ENCODE data around the gene ZNF217.
"Not testable (repeated sequence)": the region's sequence is repeated elsewhere in the genome, so short reads cannot be mapped to it uniquely, and the experiment has no call there.

The ZNF217 gene

GRCh38 chr20:53598140-53599043 is 4.8 kb upstream of the ZNF217 start:
- no peak for DNase-seq (ENCODE audit: low read depth)

DNA sequence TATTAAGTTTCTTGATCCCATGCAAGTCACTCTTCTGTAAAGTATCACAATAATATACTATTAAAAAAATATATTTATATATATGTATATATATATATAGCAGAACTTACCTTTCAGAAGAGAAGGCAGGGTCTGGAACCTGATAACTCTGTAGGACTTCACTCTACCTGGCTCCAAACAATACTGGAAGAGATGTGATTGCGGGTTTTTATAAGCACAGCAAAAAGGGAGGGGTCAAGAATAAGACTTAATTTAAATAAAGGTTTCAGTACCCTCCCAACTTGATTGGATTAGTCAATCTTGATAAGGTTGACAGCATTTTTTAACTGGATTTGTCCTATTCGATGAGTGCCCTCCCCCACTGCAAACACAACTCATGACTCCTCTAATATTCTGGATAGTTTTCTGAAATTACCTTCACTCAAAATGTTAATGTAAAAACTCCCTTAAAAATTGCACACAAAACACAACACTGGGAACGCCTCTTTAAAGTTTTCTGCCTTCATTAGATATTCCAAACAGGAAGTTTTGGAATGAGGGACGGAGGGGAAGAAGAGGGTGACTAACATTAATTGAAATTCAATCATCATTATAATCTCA is 4.0 kb upstream of the ZNF217 start:
- DNase-seq (ENCODE audit: low read depth), result no peak

DNA sequence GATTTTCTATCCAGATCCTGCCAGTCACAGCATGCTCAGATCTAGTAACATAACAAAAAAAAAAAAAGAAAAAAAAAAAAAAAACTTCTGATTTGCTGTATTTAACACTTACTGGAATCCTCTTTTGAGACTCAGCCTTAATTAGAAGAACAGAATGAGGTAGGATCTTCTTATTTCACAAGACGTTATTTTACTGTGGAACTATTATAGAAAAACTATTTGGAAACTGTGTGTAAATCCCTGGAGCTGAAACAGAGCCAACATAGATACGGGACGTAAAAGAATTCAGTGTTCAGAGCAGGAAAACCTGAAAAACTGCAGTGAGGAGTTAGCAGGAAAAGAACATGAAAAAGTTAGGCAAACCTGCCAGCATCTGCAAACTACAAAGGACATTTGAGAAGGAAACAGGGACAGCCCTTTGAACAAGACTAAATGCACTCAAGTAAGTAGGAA is 3.4 kb upstream of the ZNF217 start:
- no peak for DNase-seq (ENCODE audit: low read depth)

DNA sequence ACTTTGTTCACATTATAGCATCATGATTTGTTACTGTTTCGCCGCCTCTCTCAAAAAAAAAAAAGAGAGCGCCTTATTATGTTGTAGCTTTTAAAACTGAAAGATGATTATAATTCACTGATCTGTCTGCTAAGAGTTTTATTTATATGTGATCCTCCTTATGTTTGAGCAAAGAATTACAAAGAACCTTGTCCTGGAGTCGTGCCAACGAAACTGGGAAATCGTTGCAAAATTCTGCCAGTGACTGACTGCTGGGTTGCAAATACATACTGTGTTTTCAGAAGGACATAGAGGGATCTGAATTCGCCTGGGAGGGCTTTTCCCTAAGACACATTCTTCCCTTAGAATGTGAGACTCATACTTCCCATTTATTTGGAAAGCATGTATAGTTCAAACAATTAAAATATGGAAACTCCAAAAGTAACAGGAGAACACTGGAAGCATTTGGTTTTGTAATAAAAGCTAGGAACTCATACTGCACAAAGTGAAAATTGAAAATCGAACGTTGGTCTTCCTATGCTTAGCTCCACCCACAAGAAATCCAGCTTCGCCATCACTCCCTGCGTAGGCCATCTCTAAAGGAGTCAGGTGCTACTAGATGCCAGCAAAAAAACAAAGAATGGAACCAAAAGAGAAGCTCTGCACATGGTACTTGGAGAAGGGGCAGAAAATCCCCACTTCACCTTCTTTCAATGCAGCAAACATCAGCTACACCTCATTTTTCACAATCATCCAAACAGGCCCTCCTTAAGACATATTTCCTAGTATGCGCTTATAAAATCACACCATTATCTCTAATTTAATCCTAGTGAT is 2.8 kb upstream of the ZNF217 start:
- not testable (repeated sequence) for DNase-seq (ENCODE audit: low read depth)

- DNase-seq (ENCODE audit: low read depth), result not testable (repeated sequence)
These were observed 2.1 kb upstream of the ZNF217 start for GRCh38 chr20:53595742-53596141.

GRCh38 chr20:53595018-53595378 is 1.4 kb upstream of the ZNF217 start:
- DNase-seq (ENCODE audit: low read depth), result no peak

DNA sequence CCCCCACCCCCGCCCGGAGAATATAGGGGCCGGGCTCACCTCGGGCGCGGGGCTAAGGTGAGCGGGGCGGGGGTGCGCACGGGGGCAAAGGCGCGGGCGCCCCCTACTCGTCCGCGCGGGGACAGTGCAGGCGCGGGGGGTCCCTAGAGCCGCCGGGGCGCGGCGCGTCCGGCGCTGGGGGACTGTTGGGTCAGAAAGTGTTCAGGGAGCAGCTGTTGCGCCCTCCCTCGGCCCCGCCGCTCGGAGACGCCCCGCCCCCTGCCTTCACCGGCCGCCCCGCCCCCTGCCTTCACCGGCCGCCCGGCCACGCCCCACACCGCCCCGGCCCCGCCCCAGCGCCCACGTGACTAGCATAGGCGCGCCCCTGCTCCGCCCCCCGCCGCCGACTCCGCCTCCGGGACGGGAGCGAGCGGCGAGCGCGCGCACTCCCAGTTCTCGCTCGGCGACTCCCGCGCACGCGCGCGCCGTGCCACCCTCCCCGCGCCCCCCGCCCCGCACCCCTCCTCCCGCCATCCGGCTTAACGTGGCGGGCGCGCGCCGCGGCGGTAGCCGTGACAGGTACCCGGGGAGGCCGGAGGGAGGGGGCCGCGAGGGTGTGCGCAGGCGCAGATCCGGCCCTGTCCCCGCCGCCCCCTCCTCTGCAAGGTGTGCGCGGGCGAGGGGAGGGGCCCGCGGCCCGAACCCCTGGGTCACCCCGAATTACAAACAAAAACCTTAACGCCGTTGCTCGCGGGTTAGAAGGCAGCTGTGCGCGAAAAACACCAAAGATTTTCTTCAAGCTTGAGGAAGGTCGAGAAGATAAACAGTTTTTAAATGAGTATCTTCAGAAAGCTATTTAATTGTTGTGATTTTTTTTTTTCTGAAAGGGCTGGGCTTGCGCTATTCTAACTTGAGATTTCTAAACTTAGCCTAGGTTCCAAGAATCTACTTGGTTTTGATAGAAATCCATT is 704 bp upstream of the ZNF217 start:
- peak; percentile 83 for DNase-seq (ENCODE audit: low read depth)

GRCh38 chr20:53592992-53593465 is 610 bp downstream of the ZNF217 start:
- no peak for DNase-seq (ENCODE audit: low read depth)

DNA sequence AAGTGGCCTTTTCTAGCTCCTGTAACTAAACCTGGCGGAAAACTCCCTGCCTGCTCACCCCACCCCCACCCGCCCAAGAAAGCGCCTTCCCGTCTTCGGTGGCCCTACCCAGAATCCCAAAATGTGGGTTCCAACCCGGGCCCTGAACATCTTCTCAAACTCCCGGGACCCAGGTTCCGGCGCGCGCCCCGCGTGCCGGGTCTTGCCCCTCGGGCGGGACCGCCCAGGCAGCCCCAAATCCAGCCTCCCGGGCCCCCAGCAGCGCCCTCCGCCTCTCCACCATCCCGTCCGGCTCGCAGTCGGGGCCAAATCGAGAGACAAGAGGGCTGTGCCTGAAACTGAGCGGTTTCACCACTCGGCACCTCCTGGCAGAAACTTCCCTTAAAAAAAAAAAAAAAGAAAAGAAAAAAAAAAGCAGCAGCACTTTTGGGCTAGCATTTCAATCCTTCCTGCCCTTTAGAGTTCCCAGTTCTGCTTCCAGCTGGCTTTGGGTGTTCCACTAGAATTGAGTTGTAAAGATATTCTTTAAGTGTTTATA is 1.1 kb downstream of the ZNF217 start:
- DNase-seq (ENCODE audit: low read depth), result not testable (repeated sequence)

- DNase-seq (ENCODE audit: low read depth), result not testable (repeated sequence)
These were observed 1.6 kb downstream of the ZNF217 start for GRCh38 chr20:53591941-53592441.

DNA sequence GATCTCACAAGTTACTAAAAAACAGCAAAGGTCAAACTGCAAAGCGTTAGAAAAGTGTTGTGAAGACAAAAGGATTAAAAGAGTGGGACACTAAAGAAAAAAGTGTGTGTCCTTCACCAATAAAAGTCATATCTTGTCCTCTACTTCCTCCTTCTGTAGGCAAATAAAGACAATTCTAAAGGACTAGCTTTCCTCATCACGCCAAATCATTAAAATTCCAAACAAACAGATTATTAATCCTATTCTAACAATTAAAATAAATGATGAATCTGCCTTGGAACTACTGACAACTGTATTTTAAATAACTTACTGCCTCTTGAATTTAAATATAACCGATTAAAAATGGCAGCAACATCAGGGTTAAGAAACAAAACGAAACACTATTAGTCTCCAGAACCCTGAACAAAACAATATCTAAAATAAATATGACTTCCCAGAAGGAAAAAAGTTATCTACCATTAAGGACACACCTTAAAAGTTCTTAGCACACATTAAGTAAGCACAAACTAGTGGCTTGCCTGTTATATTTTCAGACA is 2.4 kb downstream of the ZNF217 start:
- not testable (repeated sequence) for DNase-seq (ENCODE audit: low read depth)

GRCh38 chr20:53590608-53591007 is 3.0 kb downstream of the ZNF217 start:
- not testable (repeated sequence) for DNase-seq (ENCODE audit: low read depth)

DNA sequence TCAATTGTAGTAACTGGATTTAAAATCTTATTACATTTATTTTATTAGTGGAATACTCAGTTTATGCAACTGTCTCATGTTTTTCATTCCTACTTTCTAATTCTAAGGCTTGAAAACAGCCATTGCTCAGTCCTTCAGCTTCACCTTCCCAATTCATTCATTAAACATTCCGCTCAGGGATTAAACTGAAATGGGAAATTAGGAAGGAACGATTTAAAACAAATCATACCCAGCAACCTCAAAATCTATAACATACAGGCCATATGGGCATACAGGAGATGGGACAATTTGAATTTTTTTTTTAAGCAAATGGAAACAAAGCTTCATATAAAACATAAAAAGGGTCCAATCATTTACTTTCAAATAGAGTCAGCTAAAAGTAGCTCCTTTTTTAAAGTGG is 3.5 kb downstream of the ZNF217 start:
- not testable (repeated sequence) for DNase-seq (ENCODE audit: low read depth)

- not testable (repeated sequence) for DNase-seq (ENCODE audit: low read depth)
These were observed 4.1 kb downstream of the ZNF217 start for GRCh38 chr20:53589321-53590065.

DNA sequence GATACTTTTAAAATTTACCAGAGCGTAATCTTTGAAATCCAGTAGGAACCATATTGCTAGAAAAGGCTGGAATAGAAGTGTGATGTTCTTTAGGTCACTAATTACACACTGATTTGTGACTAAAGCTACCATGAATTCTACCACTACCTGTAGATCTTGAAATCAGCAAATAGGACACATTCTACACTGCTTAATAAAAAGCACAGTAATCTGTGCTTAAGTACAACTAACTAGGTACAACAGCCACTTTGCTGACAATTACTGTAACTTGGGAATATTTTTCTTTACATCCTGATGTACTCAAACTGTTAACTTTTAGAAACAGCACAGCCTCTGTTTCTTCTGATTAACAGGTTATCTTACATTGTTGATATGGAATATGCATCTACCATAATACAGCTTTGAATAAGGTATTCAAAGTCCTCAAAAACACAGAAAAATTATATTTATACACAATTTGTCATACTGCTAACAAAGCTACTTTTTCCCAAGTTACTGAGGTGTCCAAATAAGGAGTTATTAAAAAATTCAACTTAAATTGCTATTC is 6.4 kb downstream of the ZNF217 start:
- DNase-seq (ENCODE audit: low read depth), result not testable (repeated sequence)

DNA sequence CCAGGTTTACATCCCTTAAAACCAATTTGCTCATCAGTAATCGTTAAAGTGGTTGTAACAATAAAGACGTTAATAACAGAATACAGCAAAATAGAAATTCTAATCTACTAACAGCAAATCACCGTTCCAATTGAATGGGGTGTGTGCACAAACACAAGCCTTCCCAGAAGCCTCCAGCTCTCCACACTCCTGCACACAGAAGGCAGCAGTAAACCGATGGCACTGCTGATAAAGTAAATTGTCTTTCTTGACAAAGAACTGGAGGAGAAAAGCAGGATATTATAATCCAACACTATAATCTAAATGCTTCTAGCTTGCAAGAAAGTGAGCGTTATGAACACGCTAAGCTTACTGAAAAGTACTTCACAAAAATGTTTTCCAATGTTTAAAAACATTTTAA is 7.0 kb downstream of the ZNF217 start:
- DNase-seq (ENCODE audit: low read depth), result no peak

DNA sequence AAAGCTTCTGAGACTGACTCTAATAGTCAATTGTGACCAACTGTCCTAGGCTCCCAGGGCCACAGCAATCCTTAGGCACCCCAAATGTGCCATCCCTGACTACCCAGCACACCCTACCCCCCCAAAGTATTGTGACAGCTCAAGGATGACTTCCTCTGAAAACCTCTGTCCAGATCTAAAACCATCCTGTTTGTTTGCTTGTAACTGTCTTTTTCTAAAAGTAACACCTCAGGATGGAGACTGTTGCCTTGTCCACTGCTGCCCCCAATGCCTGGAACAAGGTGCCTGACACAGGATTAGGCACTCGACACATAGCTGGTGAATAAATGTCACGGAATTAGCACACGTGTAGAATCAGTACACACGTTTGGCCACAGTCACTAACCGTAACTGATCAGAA is 7.7 kb downstream of the ZNF217 start:
- DNase-seq (ENCODE audit: low read depth), result not testable (repeated sequence)

GRCh38 chr20:53585004-53585569 is 8.6 kb downstream of the ZNF217 start:
- not testable (repeated sequence) for DNase-seq (ENCODE audit: low read depth)

GRCh38 chr20:53584550-53584913 is 9.1 kb downstream of the ZNF217 start:
- DNase-seq (ENCODE audit: low read depth), result not testable (repeated sequence)
